Ishikawa (cell line): Measurements from ENCODE around the gene TSPAN4.

Experiments used
- CREB1 ChIP-seq: IDR thresholded peaks from 2 replicates; pipeline ENCODE4 v1.6.1; 2012; ENCODE audit warnings: low read depth
- EP300 ChIP-seq: IDR thresholded peaks from 2 replicates; pipeline ENCODE4 v1.6.1; 2012; ENCODE audit warnings: borderline replicate concordance

GRCh38 chr11:899724-900123, 57.1 kb downstream of the TSPAN4 start:
- TF ChIP-seq CREB1 (no peak), EP300 (no peak)
